Measurements from ENCODE around the gene METTL27. TPM values are rescaled to one million over a fixed set of nuclear protein-coding genes. Genes with fewer than 3 reads are reported as not detected.

Gene METTL27
- total RNA-seq, 4 donors from 2014 or later = 0.36 to 1.5 (median 0.53) TPM

- intact Hi-C loops (cut with DNase I; ENCODE audit: low total_unique reads) = no loop called here
Measured at GRCh38 chr7:73833251-73833919, 8.9 kb downstream of the METTL27 start.

DNA sequence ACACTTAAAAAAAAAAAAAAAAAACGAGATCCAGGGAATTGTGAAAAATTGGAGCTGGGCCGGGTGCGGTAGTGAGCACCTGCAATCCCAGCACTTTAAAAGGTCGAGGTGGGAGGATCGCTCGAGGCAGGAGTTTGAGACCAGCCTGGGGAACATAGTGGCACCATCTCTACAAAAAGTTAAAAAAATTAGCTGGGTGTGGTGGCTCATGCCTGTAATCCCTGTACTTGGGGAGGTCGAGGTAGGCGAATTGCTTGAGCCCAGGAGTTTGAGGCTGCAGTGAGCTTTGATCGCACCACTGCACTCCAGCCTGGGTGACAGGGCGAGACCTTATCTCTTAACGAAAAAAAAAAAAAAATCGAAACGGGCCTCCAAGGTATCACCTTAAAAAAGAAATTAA, 9.5 kb downstream of the METTL27 start:
- intact Hi-C loops (cut with DNase I; ENCODE audit: low total_unique reads) = no loop called here
- TF ChIP-seq POLR2A (IDR thresholded peaks at IDR 0.05) = no peak
- TF ChIP-seq, protein P1, sequence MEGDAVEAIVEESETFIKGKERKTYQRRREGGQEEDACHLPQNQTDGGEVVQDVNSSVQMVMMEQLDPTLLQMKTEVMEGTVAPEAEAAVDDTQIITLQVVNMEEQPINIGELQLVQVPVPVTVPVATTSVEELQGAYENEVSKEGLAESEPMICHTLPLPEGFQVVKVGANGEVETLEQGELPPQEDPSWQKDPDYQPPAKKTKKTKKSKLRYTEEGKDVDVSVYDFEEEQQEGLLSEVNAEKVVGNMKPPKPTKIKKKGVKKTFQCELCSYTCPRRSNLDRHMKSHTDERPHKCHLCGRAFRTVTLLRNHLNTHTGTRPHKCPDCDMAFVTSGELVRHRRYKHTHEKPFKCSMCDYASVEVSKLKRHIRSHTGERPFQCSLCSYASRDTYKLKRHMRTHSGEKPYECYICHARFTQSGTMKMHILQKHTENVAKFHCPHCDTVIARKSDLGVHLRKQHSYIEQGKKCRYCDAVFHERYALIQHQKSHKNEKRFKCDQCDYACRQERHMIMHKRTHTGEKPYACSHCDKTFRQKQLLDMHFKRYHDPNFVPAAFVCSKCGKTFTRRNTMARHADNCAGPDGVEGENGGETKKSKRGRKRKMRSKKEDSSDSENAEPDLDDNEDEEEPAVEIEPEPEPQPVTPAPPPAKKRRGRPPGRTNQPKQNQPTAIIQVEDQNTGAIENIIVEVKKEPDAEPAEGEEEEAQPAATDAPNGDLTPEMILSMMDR (IDR thresholded peaks at IDR 0.05 in 4 of 5, conservative IDR thresholded peaks at IDR 0.05 in 1 of 5) = no peak
- in situ Hi-C loops (cut with MboI; ENCODE audit: low sequenced_read_pairs in 4 of 4) = no loop called here
- Histone ChIP-seq H3K9me3 (no peaks in the 10 kb centered on the region), H3K27me3 (no peaks in the 10 kb centered on the region), H3K4me3 (no peak overlapping the region), H3K36me3 (no peaks in the 10 kb centered on the region), H3K4me1 (peaks cover under 1 to 6% of the 10 kb centered on the region in 2 donors), H3K27ac (no peak overlapping the region)
- ATAC-seq (no peak), DNase-seq (no peak)

More at GRCh38 chr7:73833251-73833919, 8.9 kb downstream of the METTL27 start:
- TF ChIP-seq, protein P1 (IDR thresholded peaks at IDR 0.05 in 4 of 5, conservative IDR thresholded peaks at IDR 0.05 in 1 of 5) = no peak
- no peak for TF ChIP-seq POLR2A (IDR thresholded peaks at IDR 0.05)
- ATAC-seq (no peak), DNase-seq (no peak)
- in situ Hi-C loops (cut with MboI; ENCODE audit: low sequenced_read_pairs in 4 of 4) = no loop called here
- no peaks in the 10 kb centered on the region for H3K9me3 ChIP-seq
- H3K4me3 ChIP-seq = no peak overlapping the region
- H3K36me3 ChIP-seq = no peaks in the 10 kb centered on the region
- peaks cover 0 to 3% of the 10 kb centered on the region in 2 donors for H3K4me1 ChIP-seq
- no peak overlapping the region for H3K27ac ChIP-seq
- H3K27me3 ChIP-seq = no peaks in the 10 kb centered on the region

DNA sequence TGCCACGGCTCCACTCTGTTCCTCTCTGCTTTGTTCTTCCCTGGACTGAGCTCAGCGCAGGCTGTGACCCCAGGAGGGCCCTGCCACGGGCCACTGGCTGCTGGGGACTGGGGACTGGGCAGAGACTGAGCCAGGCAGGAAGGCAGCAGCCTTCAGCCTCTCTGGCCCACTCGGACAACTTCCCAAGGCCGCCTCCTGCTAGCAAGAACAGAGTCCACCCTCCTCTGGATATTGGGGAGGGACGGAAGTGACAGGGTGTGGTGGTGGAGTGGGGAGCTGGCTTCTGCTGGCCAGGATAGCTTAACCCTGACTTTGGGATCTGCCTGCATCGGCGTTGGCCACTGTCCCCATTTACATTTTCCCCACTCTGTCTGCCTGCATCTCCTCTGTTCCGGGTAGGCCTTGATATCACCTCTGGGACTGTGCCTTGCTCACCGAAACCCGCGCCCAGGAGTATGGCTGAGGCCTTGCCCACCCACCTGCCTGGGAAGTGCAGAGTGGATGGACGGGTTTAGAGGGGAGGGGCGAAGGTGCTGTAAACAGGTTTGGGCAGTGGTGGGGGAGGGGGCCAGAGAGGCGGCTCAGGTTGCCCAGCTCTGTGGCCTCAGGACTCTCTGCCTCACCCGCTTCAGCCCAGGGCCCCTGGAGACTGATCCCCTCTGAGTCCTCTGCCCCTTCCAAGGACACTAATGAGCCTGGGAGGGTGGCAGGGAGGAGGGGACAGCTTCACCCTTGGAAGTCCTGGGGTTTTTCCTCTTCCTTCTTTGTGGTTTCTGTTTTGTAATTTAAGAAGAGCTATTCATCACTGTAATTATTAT, 10.3 kb downstream of the METTL27 start:
- H3K27me3 ChIP-seq = no peaks in the 10 kb centered on the region
- H3K9me3 ChIP-seq = no peaks in the 10 kb centered on the region
- no peak overlapping the region for H3K4me3 ChIP-seq
- H3K4me1 ChIP-seq = peaks cover 6 to 8% of the 10 kb centered on the region in 2 donors
- H3K36me3 ChIP-seq = no peaks in the 10 kb centered on the region
- intact Hi-C loops (cut with DNase I; ENCODE audit: low total_unique reads) = no loop called here
- no peak for DNase-seq
- ATAC-seq = no peak
- in situ Hi-C loops (cut with MboI; ENCODE audit: low sequenced_read_pairs in 4 of 4) = no loop called here
- TF ChIP-seq POLR2A (IDR thresholded peaks at IDR 0.05) = no peak
- TF ChIP-seq, protein P1 (IDR thresholded peaks at IDR 0.05 in 4 of 5, conservative IDR thresholded peaks at IDR 0.05 in 1 of 5) = no peak
- no peak overlapping the region for H3K27ac ChIP-seq

DNA sequence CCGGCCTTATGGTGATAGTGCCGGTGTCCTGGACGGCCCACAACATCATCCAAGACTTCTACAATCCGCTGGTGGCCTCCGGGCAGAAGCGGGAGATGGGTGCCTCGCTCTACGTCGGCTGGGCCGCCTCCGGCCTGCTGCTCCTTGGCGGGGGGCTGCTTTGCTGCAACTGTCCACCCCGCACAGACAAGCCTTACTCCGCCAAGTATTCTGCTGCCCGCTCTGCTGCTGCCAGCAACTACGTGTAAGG, 10.8 kb downstream of the METTL27 start:
- ATAC-seq = no peak
- Histone ChIP-seq H3K36me3 (no peaks in the 10 kb centered on the region), H3K27me3 (no peaks in the 10 kb centered on the region), H3K4me1 (peaks cover 6 to 10% of the 10 kb centered on the region in 2 donors), H3K27ac (no peak overlapping the region), H3K4me3 (no peak overlapping the region), H3K9me3 (no peaks in the 10 kb centered on the region)
- intact Hi-C loops (cut with DNase I; ENCODE audit: low total_unique reads) (no loop called here), in situ Hi-C loops (cut with MboI; ENCODE audit: low sequenced_read_pairs in 4 of 4) (no loop called here)
- DNase-seq = no peak
- no peak for TF ChIP-seq POLR2A (IDR thresholded peaks at IDR 0.05)
- TF ChIP-seq, protein P1 (IDR thresholded peaks at IDR 0.05 in 4 of 5, conservative IDR thresholded peaks at IDR 0.05 in 1 of 5) = no peak
